Neuronal stem cell (in vitro differentiated cells): Measurements from ENCODE around the gene CTTNBP2.

Source experiments
- DNase-seq: peaks from one replicate; pipeline ENCODE4 v3.0.0-alpha.2; 2013; ENCODE audit warnings: low spot score
- H2AFZ ChIP-seq: one replicate; pipeline ENCODE4 v1.6.1; 2013; ENCODE audit warnings: mild to moderate bottlenecking, low read length, inconsistent platforms
- H2AK5ac ChIP-seq: 2 replicates; pipeline ENCODE4 v1.6.1; 2013; ENCODE audit warnings: low read depth, mild to moderate bottlenecking, inconsistent platforms, low read length, moderate library complexity, mixed read lengths
- H2BK120ac ChIP-seq: 2 replicates; pipeline ENCODE4 v1.6.1; 2013; ENCODE audit warnings: low read depth, mild to moderate bottlenecking, inconsistent platforms, low read length, moderate library complexity, mixed read lengths
- H2BK12ac ChIP-seq: one replicate; pipeline ENCODE4 v1.6.1; 2013; ENCODE audit warnings: low read length, inconsistent platforms
- H2BK15ac ChIP-seq: 2 replicates; pipeline ENCODE4 v1.6.1; 2013; ENCODE audit warnings: mild to moderate bottlenecking, low read length, inconsistent platforms, mixed read lengths
- H2BK5ac ChIP-seq: one replicate; pipeline ENCODE4 v1.6.1; 2013; ENCODE audit warnings: inconsistent platforms, mild to moderate bottlenecking, low read length, moderate library complexity
- H3K14ac ChIP-seq: one replicate; pipeline ENCODE4 v1.6.1; 2013; ENCODE audit warnings: low read length, inconsistent platforms
- H3K18ac ChIP-seq: 2 replicates; pipeline ENCODE4 v1.6.1; 2013; ENCODE audit warnings: low read length, inconsistent platforms
- H3K23ac ChIP-seq: 2 replicates; pipeline ENCODE4 v1.6.1; 2013; ENCODE audit warnings: low read depth, mild to moderate bottlenecking, mixed read lengths, low read length, inconsistent platforms; ENCODE audit not compliant: poor library complexity
- H3K27ac ChIP-seq: replicated peaks from 3 replicates; pipeline ENCODE4 v1.5.1; 2013; ENCODE audit warnings: low read length, inconsistent platforms
- H3K27me3 ChIP-seq, 3 experiments: 2 replicates each; pipeline ENCODE4 v1.6.1; 2013; ENCODE audit warnings: low read length in 3 of 3, mild to moderate bottlenecking in 2 of 3, inconsistent platforms in 1 of 3, low read depth in 1 of 3, mixed read lengths in 1 of 3, moderate library complexity in 1 of 3; ENCODE audit not compliant: control insufficient read depth in 3 of 3, insufficient read depth in 3 of 3
- H3K36me3 ChIP-seq, 2 donors: replicated peaks in 1 of 2; 2 replicates each; pipeline ENCODE4 v1.6.1; 2013; ENCODE audit warnings: low read length in 2 of 2; ENCODE audit not compliant: control insufficient read depth in 2 of 2, insufficient read depth in 2 of 2
- H3K4ac ChIP-seq: 2 replicates; pipeline ENCODE4 v1.6.1; 2013; ENCODE audit warnings: inconsistent platforms, mild to moderate bottlenecking, low read length, moderate library complexity
- H3K4me1 ChIP-seq, 2 donors: 1 replicate in 1 of 2; 2 replicates in 1 of 2; pipeline ENCODE4 v1.6.1; 2013; ENCODE audit warnings: low read length in 2 of 2, low read depth in 1 of 2; ENCODE audit not compliant: control insufficient read depth in 2 of 2, insufficient read depth in 1 of 2
- H3K4me2 ChIP-seq: one replicate; pipeline ENCODE4 v1.6.1; 2013; ENCODE audit warnings: mild to moderate bottlenecking, low read length, inconsistent platforms; ENCODE audit not compliant: insufficient read depth, poor library complexity, severe bottlenecking
- H3K4me3 ChIP-seq, 2 donors: 2 replicates each; pipeline ENCODE4 v1.5.1; 2013; ENCODE audit warnings: low read length in 2 of 2, mild to moderate bottlenecking in 2 of 2, inconsistent platforms in 1 of 2, moderate library complexity in 1 of 2
- H3K79me1 ChIP-seq: one replicate; pipeline ENCODE4 v1.6.1; 2013; ENCODE audit warnings: low read depth, mild to moderate bottlenecking, inconsistent platforms, low read length, moderate library complexity
- H3K9ac ChIP-seq: one replicate; pipeline ENCODE4 v1.6.1; 2013; ENCODE audit warnings: mild to moderate bottlenecking, low read depth, low read length, inconsistent platforms; ENCODE audit not compliant: poor library complexity
- H3K9me3 ChIP-seq, 2 donors: replicated peaks in 1 of 2; 2 replicates each; pipeline versions ENCODE3 to v1.6.1; 2013; ENCODE audit warnings: low read length in 2 of 2, mild to moderate bottlenecking in 2 of 2, inconsistent platforms in 1 of 2, low read depth in 1 of 2, mixed read lengths in 1 of 2, moderate library complexity in 1 of 2; ENCODE audit not compliant: control insufficient read depth in 2 of 2, insufficient read depth in 1 of 2
- H4K8ac ChIP-seq: one replicate; pipeline ENCODE4 v1.6.1; 2013; ENCODE audit warnings: low read depth, mild to moderate bottlenecking, inconsistent platforms, low read length, moderate library complexity
- H4K91ac ChIP-seq: one replicate; pipeline ENCODE4 v1.6.1; 2013; ENCODE audit warnings: low read length, low read depth, mild to moderate bottlenecking, inconsistent platforms; ENCODE audit not compliant: poor library complexity
- WGBS, 2 donors: extraction: QIAGEN DNeasy Blood & Tissue Kit; methylation state at CpG; one replicate each; pipeline ENCODE4 v1.1.7; 2013; ENCODE audit warnings: missing lambda C conversion rate in 2 of 2, mixed read lengths in 1 of 2; ENCODE audit not compliant: insufficient read length in 2 of 2, insufficient replicate concordance in 1 of 2; ENCODE audit errors: extremely low coverage in 2 of 2; 5-methylcytosine and 5-hydroxymethylcytosine counted together

CTTNBP2 gene

GRCh38 chr7:117907049-117907640 is 33.9 kb upstream of the CTTNBP2 start:
- H2BK15ac ChIP-seq, result no peak overlapping the region

DNA sequence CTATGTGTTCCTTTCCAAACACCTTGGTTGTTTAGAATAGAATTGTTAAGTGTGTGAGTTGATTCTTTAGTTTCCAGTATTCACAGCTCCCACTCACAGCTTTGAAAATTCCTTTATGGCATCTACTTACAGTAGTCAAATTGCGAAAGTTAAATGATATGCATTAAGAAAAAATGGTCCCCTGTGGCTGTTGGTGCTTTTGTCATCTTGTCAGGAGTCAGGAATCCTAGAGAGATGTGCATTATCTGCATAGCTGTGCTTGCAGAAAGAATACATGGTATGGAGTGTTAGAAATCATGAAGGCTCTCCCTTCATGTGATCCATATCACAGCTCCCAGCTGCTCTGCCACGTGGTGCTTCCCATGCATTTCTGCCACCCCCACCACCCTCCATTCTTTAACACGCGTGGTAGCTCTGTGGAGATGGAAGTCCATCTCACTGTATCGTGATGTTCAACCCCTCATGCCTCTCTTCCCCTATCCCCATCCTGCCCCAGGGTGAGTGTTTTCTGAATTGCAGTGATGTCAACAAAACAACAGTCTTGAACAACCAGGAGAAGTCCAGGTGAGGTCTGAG is 29.2 kb upstream of the CTTNBP2 start:
- no peak overlapping the region for H4K8ac ChIP-seq
- DNase-seq, result no peak
- peaks cover 0 to 2% (median 0%) of the 10 kb centered on the region in 3 experiments for H3K27me3 ChIP-seq
- no peak overlapping the region for H3K4me2 ChIP-seq
- H2BK120ac ChIP-seq, result no peak overlapping the region
- peaks cover 4 to 5% of the 10 kb centered on the region in 2 donors for H3K4me1 ChIP-seq
- H3K36me3 ChIP-seq, result no peaks in the 10 kb centered on the region
- H3K4me3 ChIP-seq, result no peak overlapping the region
- no peak overlapping the region for H2AFZ ChIP-seq
- H3K23ac ChIP-seq, result no peak overlapping the region
- H2BK12ac ChIP-seq, result no peak overlapping the region
- H3K79me1 ChIP-seq, result no peaks in the 10 kb centered on the region
- no peak overlapping the region for H3K27ac ChIP-seq
- no peak overlapping the region for H3K18ac ChIP-seq
- no peaks in the 10 kb centered on the region for H3K9me3 ChIP-seq
- no peak overlapping the region for H2BK5ac ChIP-seq
- H2BK15ac ChIP-seq, result no peak overlapping the region
- H4K91ac ChIP-seq, result no peak overlapping the region
- H3K9ac ChIP-seq, result no peak overlapping the region
- no peak overlapping the region for H3K14ac ChIP-seq
- no CpG with 5 or more reads among the region's 5 CpGs for WGBS, 2 donors
- H3K4ac ChIP-seq, result no peak overlapping the region
- no peak overlapping the region for H2AK5ac ChIP-seq

More at GRCh38 chr7:117907049-117907640, 33.9 kb upstream of the CTTNBP2 start:
- DNase-seq, result no peak
- H2BK12ac ChIP-seq, result no peak overlapping the region
- peaks cover 0 to 2% (median 0%) of the 10 kb centered on the region in 3 experiments for H3K27me3 ChIP-seq
- no CpG with 5 or more reads among the region's 4 CpGs for WGBS, 2 donors
- H2AFZ ChIP-seq, result peak overlapping the region; percentile 68
- H3K4ac ChIP-seq, result no peak overlapping the region
- H3K4me2 ChIP-seq, result no peak overlapping the region
- no peak overlapping the region for H3K23ac ChIP-seq
- no peak overlapping the region for H2BK5ac ChIP-seq
- no peak overlapping the region for H3K14ac ChIP-seq
- no peak overlapping the region for H3K4me3 ChIP-seq
- no peak overlapping the region for H2BK120ac ChIP-seq
- no peak overlapping the region for H3K27ac ChIP-seq
- no peak overlapping the region for H2AK5ac ChIP-seq
- H3K18ac ChIP-seq, result no peak overlapping the region
- no peaks in the 10 kb centered on the region for H3K36me3 ChIP-seq
- peaks cover 5% of the 10 kb centered on the region in 2 donors for H3K4me1 ChIP-seq
- H4K91ac ChIP-seq, result no peak overlapping the region
- no peak overlapping the region for H4K8ac ChIP-seq
- H3K9ac ChIP-seq, result no peak overlapping the region
- H3K79me1 ChIP-seq, result no peaks in the 10 kb centered on the region
- no peaks in the 10 kb centered on the region for H3K9me3 ChIP-seq

DNA sequence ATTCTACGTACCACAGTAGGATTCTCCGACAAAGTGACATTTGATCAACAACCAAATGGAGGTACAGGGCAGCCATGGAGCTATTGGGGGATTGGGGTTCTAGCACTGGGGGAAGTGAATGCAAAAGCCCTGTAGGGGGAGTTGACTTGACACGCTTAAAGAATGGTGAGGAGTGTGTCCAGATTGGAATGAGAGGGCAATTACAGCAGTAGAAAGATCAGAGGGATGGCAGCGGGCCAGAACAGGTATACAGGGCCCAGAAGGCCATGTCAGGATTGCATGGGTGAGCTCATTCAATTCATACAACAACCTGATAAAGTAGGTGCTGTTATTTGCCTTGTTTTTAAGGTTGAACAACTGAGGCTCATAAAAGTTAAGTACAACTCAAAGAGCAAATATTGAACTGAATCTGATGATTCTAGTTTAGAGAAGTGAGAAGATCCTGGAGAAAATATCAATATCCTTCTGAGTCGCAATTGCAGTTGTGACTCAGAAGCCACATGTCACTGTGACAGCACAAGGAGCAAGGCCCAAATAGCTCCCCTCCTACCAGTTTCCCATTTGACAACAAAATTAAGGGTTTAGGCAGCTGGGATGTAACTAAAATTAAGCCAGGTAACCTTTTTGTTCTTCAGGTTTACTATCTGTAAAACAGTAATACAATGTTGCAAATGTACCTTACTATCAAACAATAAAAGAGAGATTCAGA is 28.0 kb upstream of the CTTNBP2 start:
- Histone ChIP-seq H2BK5ac (no peak overlapping the region), H3K4ac (no peak overlapping the region), H3K14ac (no peak overlapping the region), H3K9me3 (no peaks in the 10 kb centered on the region), H2AK5ac (no peak overlapping the region), H3K79me1 (no peaks in the 10 kb centered on the region), H4K8ac (no peak overlapping the region), H3K27ac (no peak overlapping the region), H3K4me2 (no peak overlapping the region), H2AFZ (no peak overlapping the region), H3K27me3 (peaks cover 0 to 2% (median 0%) of the 10 kb centered on the region in 3 experiments), H2BK12ac (no peak overlapping the region), H3K36me3 (no peaks in the 10 kb centered on the region), H3K4me1 (no peaks in the 10 kb centered on the region), H2BK15ac (no peak overlapping the region), H4K91ac (no peak overlapping the region), H3K23ac (no peak overlapping the region), H2BK120ac (no peak overlapping the region), H3K18ac (no peak overlapping the region), H3K4me3 (no peak overlapping the region), H3K9ac (no peak overlapping the region)
- no peak for DNase-seq
- WGBS, 2 donors, result no CpG with 5 or more reads among the region's 5 CpGs

GRCh38 chr7:117896339-117896738 is 23.1 kb upstream of the CTTNBP2 start:
- H2BK120ac ChIP-seq, result no peak overlapping the region
- H4K8ac ChIP-seq, result no peak overlapping the region
- no peaks in the 10 kb centered on the region for H3K4me1 ChIP-seq
- H3K14ac ChIP-seq, result no peak overlapping the region
- no peak overlapping the region for H2AFZ ChIP-seq
- DNase-seq, result no peak
- H3K9me3 ChIP-seq, result no peaks in the 10 kb centered on the region
- no peak overlapping the region for H2BK5ac ChIP-seq
- H3K27me3 ChIP-seq, result peaks cover 0 to 10% (median 0%) of the 10 kb centered on the region in 3 experiments
- no peak overlapping the region for H4K91ac ChIP-seq
- no peak overlapping the region for H3K4me2 ChIP-seq
- H3K79me1 ChIP-seq, result no peaks in the 10 kb centered on the region
- H3K4ac ChIP-seq, result no peak overlapping the region
- H2BK15ac ChIP-seq, result no peak overlapping the region
- no peak overlapping the region for H3K18ac ChIP-seq
- no peak overlapping the region for H2AK5ac ChIP-seq
- no peak overlapping the region for H3K23ac ChIP-seq
- H3K4me3 ChIP-seq, result no peak overlapping the region
- H3K36me3 ChIP-seq, result no peaks in the 10 kb centered on the region
- H2BK12ac ChIP-seq, result no peak overlapping the region
- no peak overlapping the region for H3K27ac ChIP-seq
- H3K9ac ChIP-seq, result no peak overlapping the region
